Keratinocyte (primary cell): ENCODE results near the gene FAM20B.
"Not testable (repeated sequence)": the region's sequence is repeated elsewhere in the genome, so short reads cannot be mapped to it uniquely, and the experiment has no call there.

Experiments used
- EZH2 ChIP-seq: IDR thresholded peaks from one replicate; pipeline ENCODE4 v1.6.1; 2012; ENCODE audit warnings: inconsistent platforms, mild to moderate bottlenecking, low read length, moderate library complexity
- TF ChIP-seq, protein P1 (sequence below), 3 experiments: IDR thresholded peaks in 1 of 3; conservative IDR thresholded peaks in 1 of 3; optimal IDR thresholded peaks in 1 of 3; 2 replicates in 2 of 3; 3 replicates in 1 of 3; pipeline versions ENCODE3 to v1.5.1; 2011; ENCODE audit warnings: low read length in 3 of 3, mild to moderate bottlenecking in 3 of 3, moderate library complexity in 2 of 3, control low read depth in 1 of 3, inconsistent platforms in 1 of 3; ENCODE audit not compliant: insufficient read depth in 2 of 3; ENCODE audit errors: extremely low read depth in 1 of 3

- TF ChIP-seq, protein P1, sequence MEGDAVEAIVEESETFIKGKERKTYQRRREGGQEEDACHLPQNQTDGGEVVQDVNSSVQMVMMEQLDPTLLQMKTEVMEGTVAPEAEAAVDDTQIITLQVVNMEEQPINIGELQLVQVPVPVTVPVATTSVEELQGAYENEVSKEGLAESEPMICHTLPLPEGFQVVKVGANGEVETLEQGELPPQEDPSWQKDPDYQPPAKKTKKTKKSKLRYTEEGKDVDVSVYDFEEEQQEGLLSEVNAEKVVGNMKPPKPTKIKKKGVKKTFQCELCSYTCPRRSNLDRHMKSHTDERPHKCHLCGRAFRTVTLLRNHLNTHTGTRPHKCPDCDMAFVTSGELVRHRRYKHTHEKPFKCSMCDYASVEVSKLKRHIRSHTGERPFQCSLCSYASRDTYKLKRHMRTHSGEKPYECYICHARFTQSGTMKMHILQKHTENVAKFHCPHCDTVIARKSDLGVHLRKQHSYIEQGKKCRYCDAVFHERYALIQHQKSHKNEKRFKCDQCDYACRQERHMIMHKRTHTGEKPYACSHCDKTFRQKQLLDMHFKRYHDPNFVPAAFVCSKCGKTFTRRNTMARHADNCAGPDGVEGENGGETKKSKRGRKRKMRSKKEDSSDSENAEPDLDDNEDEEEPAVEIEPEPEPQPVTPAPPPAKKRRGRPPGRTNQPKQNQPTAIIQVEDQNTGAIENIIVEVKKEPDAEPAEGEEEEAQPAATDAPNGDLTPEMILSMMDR (optimal IDR thresholded peaks at IDR 0.05 in 1 of 3, IDR thresholded peaks at IDR 0.05 in 1 of 3, conservative IDR thresholded peaks at IDR 0.05 in 1 of 3; ENCODE audit: extremely low read depth in 1 of 3, insufficient read depth in 2 of 3, low read length in 3 of 3) = not testable (repeated sequence)
- not testable (repeated sequence) for TF ChIP-seq EZH2
These were observed 13.9 kb downstream of the FAM20B start for GRCh38 chr1:179039502-179040174.
